Measurements from ENCODE around the gene LCP2.
A peak's percentile ranks its signal among the peaks of the same experiment; 100 is the strongest.

LCP2 gene

GRCh38 chr5:170297589-170298462 lies at the start of gene LCP2:
Gene LCP2 (minus strand): TSS chr5:170297777. CDS start chr5:170297611, 166 bp downstream.
- peak; percentile 87 for DNase-seq (ENCODE audit: low spot score)

GRCh38 chr5:170347022-170347567 lies 49.5 kb upstream of the LCP2 start:
- DNase-seq (ENCODE audit: low spot score): no peak

GRCh38 chr5:170345971-170346370 lies 48.4 kb upstream of the LCP2 start:
- no peak for DNase-seq (ENCODE audit: low spot score)

GRCh38 chr5:170343177-170343576 lies 45.6 kb upstream of the LCP2 start:
- no peak for DNase-seq (ENCODE audit: low spot score)

- DNase-seq (ENCODE audit: low spot score): no peak
Observed at GRCh38 chr5:170342153-170342725, 44.7 kb upstream of the LCP2 start.

GRCh38 chr5:170341545-170341944 lies 44.0 kb upstream of the LCP2 start:
- no peak for DNase-seq (ENCODE audit: low spot score)

GRCh38 chr5:170339780-170340167 lies 42.2 kb upstream of the LCP2 start:
- no peak for DNase-seq (ENCODE audit: low spot score)

GRCh38 chr5:170338933-170339779 lies 41.6 kb upstream of the LCP2 start:
- DNase-seq (ENCODE audit: low spot score): peak; percentile 81

GRCh38 chr5:170338291-170338690 lies 40.7 kb upstream of the LCP2 start:
- peak; percentile 36 for DNase-seq (ENCODE audit: low spot score)

- no peak for DNase-seq (ENCODE audit: low spot score)
Observed at GRCh38 chr5:170337045-170337733, 39.6 kb upstream of the LCP2 start.

GRCh38 chr5:170336065-170336464 lies 38.5 kb upstream of the LCP2 start:
- peak; percentile 22 for DNase-seq (ENCODE audit: low spot score)

GRCh38 chr5:170334626-170335025 lies 37.0 kb upstream of the LCP2 start:
- peak; percentile 32 for DNase-seq (ENCODE audit: low spot score)

- peak; percentile 92 for DNase-seq (ENCODE audit: low spot score)
Observed at GRCh38 chr5:170333161-170333910, 35.8 kb upstream of the LCP2 start.

- DNase-seq (ENCODE audit: low spot score): no peak
Observed at GRCh38 chr5:170332058-170332457, 34.5 kb upstream of the LCP2 start.

GRCh38 chr5:170330568-170331054 lies 33.0 kb upstream of the LCP2 start:
- peak; percentile 35 for DNase-seq (ENCODE audit: low spot score)

- no peak for DNase-seq (ENCODE audit: low spot score)
Observed at GRCh38 chr5:170329524-170329923, 31.9 kb upstream of the LCP2 start.

GRCh38 chr5:170327829-170328228 lies 30.3 kb upstream of the LCP2 start:
- DNase-seq (ENCODE audit: low spot score): peak; percentile 10

- no peak for DNase-seq (ENCODE audit: low spot score)
Observed at GRCh38 chr5:170327168-170327567, 29.6 kb upstream of the LCP2 start.

GRCh38 chr5:170319301-170319700 lies 21.7 kb upstream of the LCP2 start:
- no peak for DNase-seq (ENCODE audit: low spot score)

- no peak for DNase-seq (ENCODE audit: low spot score)
Observed at GRCh38 chr5:170317499-170317898, 19.9 kb upstream of the LCP2 start.

GRCh38 chr5:170316937-170317336 lies 19.4 kb upstream of the LCP2 start:
- DNase-seq (ENCODE audit: low spot score): no peak
